ENCODE data around the gene PSMD1. TPM values are rescaled to one million over a fixed set of nuclear protein-coding genes. Genes with fewer than 3 reads are reported as not detected.

PSMD1 gene
- total and polyA plus RNA-seq, 2 experiments from 2014 or later, result 102 to 106 TPM

GRCh38 chr2:231039821-231040364 lies 16.8 kb upstream of the PSMD1 start:
- Histone ChIP-seq H3K4me1 (ENCODE audit: insufficient read depth) (no peaks in the 10 kb centered on the region), H3K4me3 (no peak overlapping the region), H3K9ac (no peak overlapping the region), H3K79me2 (ENCODE audit: insufficient read depth) (no peaks in the 10 kb centered on the region), H4K20me1 (ENCODE audit: insufficient read depth) (no peaks in the 10 kb centered on the region), H2AFZ (no peak overlapping the region), H3F3A (ENCODE audit: insufficient read depth) (no peaks in the 10 kb centered on the region), H3K36me3 (ENCODE audit: low read depth) (no peaks in the 10 kb centered on the region), H3K9me3 (ENCODE audit: low read depth) (no peaks in the 10 kb centered on the region), H3K4me2 (ENCODE audit: unreplicated experiment) (no peak overlapping the region), H3K9me2 (ENCODE audit: insufficient read depth) (no peaks in the 10 kb centered on the region), H3K27me3 (replicated peaks; ENCODE audit: insufficient read depth) (peaks cover 48% of the 10 kb centered on the region), H3K27ac (no peak overlapping the region)
- 71 to 72% methylated on average over 8 of the region's 8 CpGs for WGBS, 2 experiments (ENCODE audit: low coverage in 1 of 2, low lambda C conversion rate in 2 of 2, missing lambda C conversion rate in 2 of 2)
- in situ Hi-C loops (cut with MboI), result no loop called here
- DNase-seq, result no peak
- TF ChIP-seq EZH2phosphoT487 (IDR thresholded peaks at IDR 0.05; ENCODE audit: insufficient read depth, low read depth) (no peak), EZH2 (IDR thresholded peaks at IDR 0.05; ENCODE audit: insufficient read depth, poor library complexity, severe bottlenecking) (no peak)

- no peaks in the 10 kb centered on the region for H3K9me2 ChIP-seq (ENCODE audit: insufficient read depth)
- no peak overlapping the region for H3K27ac ChIP-seq
- in situ Hi-C loops (cut with MboI), result no loop called here
- 50 to 56% methylated on average over 8 of the region's 8 CpGs for WGBS, 2 experiments (ENCODE audit: low coverage in 1 of 2, low lambda C conversion rate in 2 of 2, missing lambda C conversion rate in 2 of 2)
- no peaks in the 10 kb centered on the region for H3K4me1 ChIP-seq (ENCODE audit: insufficient read depth)
- H3K36me3 ChIP-seq (ENCODE audit: low read depth), result no peaks in the 10 kb centered on the region
- H3K9me3 ChIP-seq (ENCODE audit: low read depth), result no peaks in the 10 kb centered on the region
- H3K4me3 ChIP-seq, result no peak overlapping the region
- peaks cover 35% of the 10 kb centered on the region for H3K27me3 ChIP-seq (replicated peaks; ENCODE audit: insufficient read depth)
- no peak for DNase-seq
- no peak overlapping the region for H2AFZ ChIP-seq
- no peak overlapping the region for H3K4me2 ChIP-seq (ENCODE audit: unreplicated experiment)
- TF ChIP-seq EZH2 (IDR thresholded peaks at IDR 0.05; ENCODE audit: insufficient read depth, poor library complexity, severe bottlenecking) (no peak), EZH2phosphoT487 (IDR thresholded peaks at IDR 0.05; ENCODE audit: insufficient read depth, low read depth) (no peak)
- H4K20me1 ChIP-seq (ENCODE audit: insufficient read depth), result no peaks in the 10 kb centered on the region
- no peaks in the 10 kb centered on the region for H3K79me2 ChIP-seq (ENCODE audit: insufficient read depth)
- H3F3A ChIP-seq (ENCODE audit: insufficient read depth), result no peaks in the 10 kb centered on the region
- H3K9ac ChIP-seq, result no peak overlapping the region
Measured at GRCh38 chr2:231041061-231041689, 15.5 kb upstream of the PSMD1 start.

GRCh38 chr2:231043796-231044195 lies 12.9 kb upstream of the PSMD1 start:
- WGBS, 2 experiments (ENCODE audit: low coverage in 1 of 2, low lambda C conversion rate in 2 of 2, missing lambda C conversion rate in 2 of 2), result 72 to 85% methylated on average over 4 of the region's 4 CpGs

GRCh38 chr2:231046916-231047273 lies 9.8 kb upstream of the PSMD1 start:
- in situ Hi-C loops (cut with MboI), result no loop called here
- H3F3A ChIP-seq (ENCODE audit: insufficient read depth), result no peaks in the 10 kb centered on the region
- no peak overlapping the region for H3K4me3 ChIP-seq
- H3K9me2 ChIP-seq (ENCODE audit: insufficient read depth), result no peaks in the 10 kb centered on the region
- no peaks in the 10 kb centered on the region for H3K36me3 ChIP-seq (ENCODE audit: low read depth)
- no peaks in the 10 kb centered on the region for H3K4me1 ChIP-seq (ENCODE audit: insufficient read depth)
- H3K27ac ChIP-seq, result no peak overlapping the region
- no peaks in the 10 kb centered on the region for H3K79me2 ChIP-seq (ENCODE audit: insufficient read depth)
- WGBS, 2 experiments (ENCODE audit: low coverage in 1 of 2, low lambda C conversion rate in 2 of 2, missing lambda C conversion rate in 2 of 2), result 38 to 48% methylated on average over 5 of the region's 5 CpGs
- H3K27me3 ChIP-seq (replicated peaks; ENCODE audit: insufficient read depth), result peaks cover 5% of the 10 kb centered on the region; the same call in 1 of the 2 replicates
- no peak overlapping the region for H3K4me2 ChIP-seq (ENCODE audit: unreplicated experiment)
- no peak overlapping the region for H3K9ac ChIP-seq
- no peaks in the 10 kb centered on the region for H4K20me1 ChIP-seq (ENCODE audit: insufficient read depth)
- TF ChIP-seq EZH2phosphoT487 (IDR thresholded peaks at IDR 0.05; ENCODE audit: insufficient read depth, low read depth), result no peak
- no peak for TF ChIP-seq EZH2 (IDR thresholded peaks at IDR 0.05; ENCODE audit: insufficient read depth, poor library complexity, severe bottlenecking)
- no peak for DNase-seq
- H3K9me3 ChIP-seq (ENCODE audit: low read depth), result no peaks in the 10 kb centered on the region
- no peak overlapping the region for H2AFZ ChIP-seq

More at GRCh38 chr2:231043796-231044195, 12.9 kb upstream of the PSMD1 start:
- no peaks in the 10 kb centered on the region for H3K36me3 ChIP-seq (ENCODE audit: low read depth)
- no peaks in the 10 kb centered on the region for H3K4me1 ChIP-seq (ENCODE audit: insufficient read depth)
- H3K79me2 ChIP-seq (ENCODE audit: insufficient read depth), result no peaks in the 10 kb centered on the region
- H2AFZ ChIP-seq, result no peak overlapping the region
- H3K27me3 ChIP-seq (replicated peaks; ENCODE audit: insufficient read depth), result peaks cover 25% of the 10 kb centered on the region
- no peak overlapping the region for H3K4me3 ChIP-seq
- no peaks in the 10 kb centered on the region for H3K9me2 ChIP-seq (ENCODE audit: insufficient read depth)
- H3K4me2 ChIP-seq (ENCODE audit: unreplicated experiment), result no peak overlapping the region
- H4K20me1 ChIP-seq (ENCODE audit: insufficient read depth), result no peaks in the 10 kb centered on the region
- TF ChIP-seq EZH2phosphoT487 (IDR thresholded peaks at IDR 0.05; ENCODE audit: insufficient read depth, low read depth) (no peak), EZH2 (IDR thresholded peaks at IDR 0.05; ENCODE audit: insufficient read depth, poor library complexity, severe bottlenecking) (no peak)
- H3K9me3 ChIP-seq (ENCODE audit: low read depth), result no peaks in the 10 kb centered on the region
- H3F3A ChIP-seq (ENCODE audit: insufficient read depth), result no peaks in the 10 kb centered on the region
- no peak for DNase-seq
- no peak overlapping the region for H3K9ac ChIP-seq
- in situ Hi-C loops (cut with MboI), result no loop called here
- no peak overlapping the region for H3K27ac ChIP-seq

All from GM23248 (cell line).